Esophagus squamous epithelium (tissue), 4 donors: ENCODE measurements around the gene PIP5K1B.

ENCODE experiments used
- CTCF ChIP-seq, 6 experiments: fragments of 450-650 bp in 4 of 6; fragments of 200-600 bp in 2 of 6; sonication (generic) in 2 of 6; IDR thresholded peaks; one replicate each; pipeline ENCODE4 v1.5.1; 2016 to 2019; ENCODE audit warnings: antibody characterized with exemption in 6 of 6, mild to moderate bottlenecking in 4 of 6, moderate library complexity in 4 of 6
- POLR2A ChIP-seq, 4 donors: fragments of 450-650 bp; IDR thresholded peaks; one replicate each; pipeline ENCODE4 v1.6.1; 2017; ENCODE audit warnings: antibody characterized with exemption in 4 of 4, mild to moderate bottlenecking in 4 of 4, moderate library complexity in 3 of 4

- TF ChIP-seq CTCF (IDR thresholded peaks at IDR 0.05) (no peak), POLR2A (IDR thresholded peaks at IDR 0.05) (no peak)
These were observed 64.8 kb downstream of the PIP5K1B start for GRCh38 chr9:68769852-68770251.
